HepG2 (cell line): ENCODE data around the gene ARHGAP5. TPM values are rescaled to one million over a fixed set of nuclear protein-coding genes. Genes with fewer than 3 reads are reported as not detected.
A peak's percentile ranks its signal among the peaks of the same experiment; 100 is the strongest.

Experiments
- HMG20B ChIP-seq: conservative IDR thresholded peaks from 2 replicates; pipeline ENCODE4 v1.6.1; 2016; ENCODE audit warnings: missing genetic modification reagents, missing compliant biosample characterization
- HNF4A ChIP-seq: sonication (generic); formaldehyde crosslinking; IDR thresholded peaks from 2 replicates; pipeline ENCODE4 v1.4.0; 2020; ENCODE audit warnings: missing genetic modification reagents
- NFYC ChIP-seq: IDR thresholded peaks from 2 replicates; pipeline ENCODE4 v1.6.1; 2016; ENCODE audit warnings: missing genetic modification reagents, missing compliant biosample characterization
- NR2F2 ChIP-seq: IDR thresholded peaks from 2 replicates; pipeline ENCODE4 v1.6.1; 2012; ENCODE audit warnings: low read depth, inconsistent platforms, borderline replicate concordance
- TARDBP ChIP-seq: sonication (generic); formaldehyde crosslinking; IDR thresholded peaks from 2 replicates; pipeline ENCODE4 v1.8.0; 2022; ENCODE audit warnings: mild to moderate bottlenecking, missing genetic modification reagents
- ZNF138 ChIP-seq: sonication (generic); formaldehyde crosslinking; IDR thresholded peaks from 2 replicates; pipeline ENCODE4 v1.5.0; 2020; ENCODE audit warnings: mild to moderate bottlenecking, low read depth, missing genetic modification reagents
- ZNF337 ChIP-seq: sonication (generic); formaldehyde crosslinking; IDR thresholded peaks from 2 replicates; pipeline ENCODE4 v1.5.1; 2020; ENCODE audit warnings: missing genetic modification reagents, low read depth, mild to moderate bottlenecking, borderline replicate concordance
- ZNF33B ChIP-seq: sonication (generic); formaldehyde crosslinking; IDR thresholded peaks from 2 replicates; pipeline ENCODE4 v1.5.1; 2020; ENCODE audit warnings: mild to moderate bottlenecking, missing genetic modification reagents
- ZNF441 ChIP-seq: sonication (generic); formaldehyde crosslinking; IDR thresholded peaks from 2 replicates; pipeline ENCODE4 v1.7.0; 2021; ENCODE audit warnings: missing genetic modification reagents, borderline replicate concordance
- ZNF501 ChIP-seq: sonication (generic); formaldehyde crosslinking; IDR thresholded peaks from 2 replicates; pipeline ENCODE4 v1.5.1; 2020; ENCODE audit warnings: mild to moderate bottlenecking, moderate library complexity, missing genetic modification reagents
- ZNF547 ChIP-seq: sonication (generic); formaldehyde crosslinking; IDR thresholded peaks from 2 replicates; pipeline ENCODE4 v1.5.1; 2020; ENCODE audit warnings: mild to moderate bottlenecking, missing genetic modification reagents
- polyA plus RNA-seq, 8 experiments: library from polyadenylated mRNA; depleted of rRNA in 3 of 8; stranded (reverse) in 7 of 8; unstranded in 1 of 8; fragments of >200 nt; fragmentation: Illumina TruSeq in 4 of 8; extraction: Trizol in 4 of 8; gene quantifications; 2 replicates each; pipeline versions ENCODE4 v1.2.1 to v1.2.3, GENCODE V29; 2011 to 2016; ENCODE audit warnings: low read depth in 4 of 8, missing spikeins in 1 of 8, mixed read lengths in 1 of 8; ENCODE audit not compliant: insufficient read depth in 1 of 8
- total RNA-seq, 5 experiments: library from RNA; depleted of rRNA; stranded (reverse); fragments of >200 nt; fragmentation: Illumina TruSeq; extraction: Trizol; gene quantifications; 2 replicates each; pipeline ENCODE4 v1.2.3, GENCODE V29; 2016; ENCODE audit warnings: low read depth in 1 of 5
- TF ChIP-seq, protein P1 (sequence below): sonication (generic); formaldehyde crosslinking; IDR thresholded peaks from 2 replicates; pipeline ENCODE4 v1.8.0; 2022; ENCODE audit warnings: mild to moderate bottlenecking, missing genetic modification reagents; ENCODE audit not compliant: insufficient replicate concordance
- TF ChIP-seq, protein P2 (sequence below): sonication (generic); formaldehyde crosslinking; IDR thresholded peaks from 2 replicates; pipeline ENCODE4 v1.4.0; 2020; ENCODE audit warnings: mild to moderate bottlenecking, missing genetic modification reagents
- TF ChIP-seq, protein P3 (sequence below): sonication (generic); formaldehyde crosslinking; IDR thresholded peaks from 2 replicates; pipeline ENCODE4 v1.4.0; 2020; ENCODE audit warnings: mild to moderate bottlenecking, low read depth, missing genetic modification reagents
- TF ChIP-seq, protein P4 (sequence below): sonication (generic); formaldehyde crosslinking; IDR thresholded peaks from 2 replicates; pipeline ENCODE4 v1.5.1; 2020; ENCODE audit warnings: missing genetic modification reagents, mild to moderate bottlenecking, borderline replicate concordance

Gene ARHGAP5
- total and polyA plus RNA-seq, 2 of the 13 experiments (the other 11 are each of a cell fraction or from before 2014, with no cell fraction given), result 33.7 to 144 TPM

DNA sequence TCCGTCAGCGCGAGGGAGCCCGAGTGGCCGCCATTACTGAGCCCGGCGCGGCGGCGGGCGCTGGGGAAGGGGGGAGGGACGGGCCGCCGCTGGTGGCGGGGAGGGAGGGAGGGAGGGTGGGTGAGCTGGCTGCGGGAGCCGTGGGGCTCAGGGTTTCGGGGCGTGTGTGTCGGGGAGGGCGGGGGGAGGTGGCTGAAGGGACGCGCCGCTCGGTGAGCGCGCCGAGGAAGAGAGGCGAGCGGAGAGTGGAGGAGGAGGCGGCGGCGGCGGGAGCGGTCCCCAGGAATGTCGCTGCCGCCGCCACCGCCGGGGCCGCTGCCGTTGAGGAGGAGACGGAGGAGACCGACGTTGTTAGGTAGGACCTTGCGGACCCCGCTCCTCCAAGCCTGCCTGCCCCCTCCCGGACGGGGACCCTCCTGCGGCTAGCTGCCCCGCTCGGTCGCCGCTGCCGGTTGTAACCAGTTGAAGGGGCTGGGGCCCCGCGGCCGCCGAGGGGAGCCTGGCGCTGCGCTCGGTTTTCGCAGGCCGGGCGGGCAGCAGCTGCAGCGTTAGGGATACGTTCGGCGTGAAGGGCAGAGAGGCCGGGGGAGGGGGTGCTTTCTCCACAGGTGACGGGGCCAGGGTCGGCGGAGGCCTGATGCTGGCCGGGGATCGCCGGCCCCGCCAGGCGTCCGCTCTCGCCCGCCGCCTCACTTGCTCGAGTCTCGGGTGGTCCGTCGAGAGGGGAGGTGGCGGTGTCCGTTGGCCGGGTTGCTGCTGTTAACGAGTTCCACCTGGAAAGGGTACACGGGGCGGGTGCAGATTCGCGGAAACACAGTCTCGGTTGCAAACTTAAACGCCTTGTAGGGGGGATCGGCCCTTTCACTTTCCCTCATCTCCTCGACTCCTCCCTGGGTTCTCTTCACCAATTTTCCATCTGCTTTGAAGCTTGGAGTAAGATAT is at the start of gene ARHGAP5 (continued):
- 0 out of 2 replicates have a peak, but pooled peaks have one; percentile 7 for TF ChIP-seq HMG20B (CRISPR knock-in tag)
- TF ChIP-seq NFYC (CRISPR knock-in tag), result no peak
- TF ChIP-seq, protein P1, sequence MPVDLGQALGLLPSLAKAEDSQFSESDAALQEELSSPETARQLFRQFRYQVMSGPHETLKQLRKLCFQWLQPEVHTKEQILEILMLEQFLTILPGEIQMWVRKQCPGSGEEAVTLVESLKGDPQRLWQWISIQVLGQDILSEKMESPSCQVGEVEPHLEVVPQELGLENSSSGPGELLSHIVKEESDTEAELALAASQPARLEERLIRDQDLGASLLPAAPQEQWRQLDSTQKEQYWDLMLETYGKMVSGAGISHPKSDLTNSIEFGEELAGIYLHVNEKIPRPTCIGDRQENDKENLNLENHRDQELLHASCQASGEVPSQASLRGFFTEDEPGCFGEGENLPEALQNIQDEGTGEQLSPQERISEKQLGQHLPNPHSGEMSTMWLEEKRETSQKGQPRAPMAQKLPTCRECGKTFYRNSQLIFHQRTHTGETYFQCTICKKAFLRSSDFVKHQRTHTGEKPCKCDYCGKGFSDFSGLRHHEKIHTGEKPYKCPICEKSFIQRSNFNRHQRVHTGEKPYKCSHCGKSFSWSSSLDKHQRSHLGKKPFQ, result peak; percentile 78
- TF ChIP-seq, protein P2, sequence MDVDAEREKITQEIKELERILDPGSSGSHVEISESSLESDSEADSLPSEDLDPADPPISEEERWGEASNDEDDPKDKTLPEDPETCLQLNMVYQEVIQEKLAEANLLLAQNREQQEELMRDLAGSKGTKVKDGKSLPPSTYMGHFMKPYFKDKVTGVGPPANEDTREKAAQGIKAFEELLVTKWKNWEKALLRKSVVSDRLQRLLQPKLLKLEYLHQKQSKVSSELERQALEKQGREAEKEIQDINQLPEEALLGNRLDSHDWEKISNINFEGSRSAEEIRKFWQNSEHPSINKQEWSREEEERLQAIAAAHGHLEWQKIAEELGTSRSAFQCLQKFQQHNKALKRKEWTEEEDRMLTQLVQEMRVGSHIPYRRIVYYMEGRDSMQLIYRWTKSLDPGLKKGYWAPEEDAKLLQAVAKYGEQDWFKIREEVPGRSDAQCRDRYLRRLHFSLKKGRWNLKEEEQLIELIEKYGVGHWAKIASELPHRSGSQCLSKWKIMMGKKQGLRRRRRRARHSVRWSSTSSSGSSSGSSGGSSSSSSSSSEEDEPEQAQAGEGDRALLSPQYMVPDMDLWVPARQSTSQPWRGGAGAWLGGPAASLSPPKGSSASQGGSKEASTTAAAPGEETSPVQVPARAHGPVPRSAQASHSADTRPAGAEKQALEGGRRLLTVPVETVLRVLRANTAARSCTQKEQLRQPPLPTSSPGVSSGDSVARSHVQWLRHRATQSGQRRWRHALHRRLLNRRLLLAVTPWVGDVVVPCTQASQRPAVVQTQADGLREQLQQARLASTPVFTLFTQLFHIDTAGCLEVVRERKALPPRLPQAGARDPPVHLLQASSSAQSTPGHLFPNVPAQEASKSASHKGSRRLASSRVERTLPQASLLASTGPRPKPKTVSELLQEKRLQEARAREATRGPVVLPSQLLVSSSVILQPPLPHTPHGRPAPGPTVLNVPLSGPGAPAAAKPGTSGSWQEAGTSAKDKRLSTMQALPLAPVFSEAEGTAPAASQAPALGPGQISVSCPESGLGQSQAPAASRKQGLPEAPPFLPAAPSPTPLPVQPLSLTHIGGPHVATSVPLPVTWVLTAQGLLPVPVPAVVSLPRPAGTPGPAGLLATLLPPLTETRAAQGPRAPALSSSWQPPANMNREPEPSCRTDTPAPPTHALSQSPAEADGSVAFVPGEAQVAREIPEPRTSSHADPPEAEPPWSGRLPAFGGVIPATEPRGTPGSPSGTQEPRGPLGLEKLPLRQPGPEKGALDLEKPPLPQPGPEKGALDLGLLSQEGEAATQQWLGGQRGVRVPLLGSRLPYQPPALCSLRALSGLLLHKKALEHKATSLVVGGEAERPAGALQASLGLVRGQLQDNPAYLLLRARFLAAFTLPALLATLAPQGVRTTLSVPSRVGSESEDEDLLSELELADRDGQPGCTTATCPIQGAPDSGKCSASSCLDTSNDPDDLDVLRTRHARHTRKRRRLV (CRISPR knock-in tag), result peak; percentile 88
- TF ChIP-seq ZNF138 (CRISPR knock-in tag), result 0 out of 2 replicates have a peak, but pooled peaks have one; percentile 25
- TF ChIP-seq ZNF441, result peak; percentile 82
- TF ChIP-seq, protein P3, sequence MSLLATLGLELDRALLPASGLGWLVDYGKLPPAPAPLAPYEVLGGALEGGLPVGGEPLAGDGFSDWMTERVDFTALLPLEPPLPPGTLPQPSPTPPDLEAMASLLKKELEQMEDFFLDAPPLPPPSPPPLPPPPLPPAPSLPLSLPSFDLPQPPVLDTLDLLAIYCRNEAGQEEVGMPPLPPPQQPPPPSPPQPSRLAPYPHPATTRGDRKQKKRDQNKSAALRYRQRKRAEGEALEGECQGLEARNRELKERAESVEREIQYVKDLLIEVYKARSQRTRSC, result no peak
- peak; percentile 92 for TF ChIP-seq ZNF501 (CRISPR knock-in tag)
- TF ChIP-seq, protein P4, sequence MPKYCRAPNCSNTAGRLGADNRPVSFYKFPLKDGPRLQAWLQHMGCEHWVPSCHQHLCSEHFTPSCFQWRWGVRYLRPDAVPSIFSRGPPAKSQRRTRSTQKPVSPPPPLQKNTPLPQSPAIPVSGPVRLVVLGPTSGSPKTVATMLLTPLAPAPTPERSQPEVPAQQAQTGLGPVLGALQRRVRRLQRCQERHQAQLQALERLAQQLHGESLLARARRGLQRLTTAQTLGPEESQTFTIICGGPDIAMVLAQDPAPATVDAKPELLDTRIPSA, result peak; percentile 43; the same call in 1 of the 2 replicates
- 0 out of 2 replicates have a peak, but pooled peaks have one; percentile 35 for TF ChIP-seq TARDBP
- TF ChIP-seq ZNF547 (CRISPR knock-in tag), result peak; percentile 71
- no peak for TF ChIP-seq HNF4A (CRISPR knock-in tag)
- no peak for TF ChIP-seq NR2F2
- TF ChIP-seq ZNF33B (CRISPR knock-in tag), result peak; percentile 85; the same call in 1 of the 2 replicates
- 0 out of 2 replicates have a peak, but pooled peaks have one; percentile 87 for TF ChIP-seq ZNF337
